Thoracic aorta (tissue), 2 donors: ENCODE data around the gene DNAJB1. TPM values are rescaled to one million over a fixed set of nuclear protein-coding genes. Genes with fewer than 3 reads are reported as not detected.
"Not testable (repeated sequence)": the region's sequence is repeated elsewhere in the genome, so short reads cannot be mapped to it uniquely, and the experiment has no call there.

Experiments used
- ATAC-seq: fragments of 150-250 bp; one replicate; pipeline ENCODE4 v1.8.0; 2017; ENCODE audit warnings: low read depth; ENCODE audit not compliant: insufficient number of reproducible peaks, low FRiP score
- DNase-seq: peaks from one replicate; pipeline ENCODE4 v3.0.0-alpha.2; 2020; ENCODE audit warnings: low spot score
- H3K27ac ChIP-seq, 2 donors: fragments of 200-600 bp; sonication (generic); 1 replicate in 1 of 2; 2 replicates in 1 of 2; pipeline ENCODE4 v1.5.1; 2016; ENCODE audit warnings: mild to moderate bottlenecking in 2 of 2, moderate library complexity in 2 of 2
- H3K27me3 ChIP-seq: fragments of 200-600 bp; sonication (generic); replicated peaks from 2 replicates; pipeline ENCODE4 v1.6.0; 2016; ENCODE audit warnings: mild to moderate bottlenecking; ENCODE audit not compliant: insufficient read depth
- H3K36me3 ChIP-seq: fragments of 200-600 bp; sonication (generic); one replicate; pipeline ENCODE4 v1.5.1; 2016
- H3K4me1 ChIP-seq, 2 donors: fragments of 200-600 bp; sonication (generic); 1 replicate in 1 of 2; 2 replicates in 1 of 2; pipeline versions ENCODE4 v1.5.1 to v1.6.0; 2016; ENCODE audit warnings: low read depth in 2 of 2, mild to moderate bottlenecking in 1 of 2; ENCODE audit not compliant: control insufficient read depth in 1 of 2
- H3K4me3 ChIP-seq: fragments of 200-600 bp; sonication (generic); 2 replicates; pipeline ENCODE4 v1.5.1; 2016; ENCODE audit warnings: mild to moderate bottlenecking
- H3K9me3 ChIP-seq: fragments of 200-600 bp; sonication (generic); 2 replicates; pipeline ENCODE4 v1.5.1; 2016
- CTCF ChIP-seq: fragments of 200-600 bp; sonication (generic); IDR thresholded peaks from one replicate; pipeline ENCODE4 v1.5.1; 2019; ENCODE audit warnings: antibody characterized with exemption
- total RNA-seq, 2 donors: library from RNA; depleted of rRNA; stranded (reverse); fragments of >200 nt; gene quantifications; one replicate each; pipeline versions ENCODE4 v1.1.0 to v1.2.3, GENCODE V29; 2016

Gene DNAJB1
- total RNA-seq: 10 to 100 TPM; 50.1 to 50.6 TPM

GRCh38 chr19:14517840-14518505, at the start of gene DNAJB1:
Gene DNAJB1 (minus strand): TSS chr19:14518397. CDS start chr19:14518349, 48 bp downstream.
- no peak for TF ChIP-seq CTCF
- DNase-seq: no peak

GRCh38 chr19:14567079-14567478, 48.9 kb upstream of the DNAJB1 start:
- ATAC-seq (no peak), DNase-seq (no peak)
- Histone ChIP-seq H3K27me3 (no peaks in the 10 kb centered on the region), H3K36me3 (peaks cover 14% of the 10 kb centered on the region), H3K27ac (no peak overlapping the region), H3K4me1 (peaks cover 10 to 32% of the 10 kb centered on the region in 2 donors), H3K9me3 (no peaks in the 10 kb centered on the region), H3K4me3 (no peak overlapping the region)
- TF ChIP-seq CTCF: no peak

More at GRCh38 chr19:14517840-14518505, at the start of gene DNAJB1:
- Histone ChIP-seq H3K9me3 (no peaks in the 10 kb centered on the region), H3K27ac (peak within 1 kb of the TSS; percentile 93 to 98), H3K27me3 (no peaks in the 10 kb centered on the region), H3K4me1 (peaks cover 29 to 30% of the 10 kb centered on the region in 2 donors), H3K4me3 (peak within 1 kb of the TSS; percentile 82), H3K36me3 (peaks cover 24% of the 10 kb centered on the region)
- ATAC-seq: peak; percentile 82

- Histone ChIP-seq H3K27ac (no peak overlapping the region), H3K4me1 (peaks cover 9 to 35% of the 10 kb centered on the region in 2 donors), H3K27me3 (no peaks in the 10 kb centered on the region), H3K9me3 (no peaks in the 10 kb centered on the region), H3K36me3 (peaks cover 14% of the 10 kb centered on the region), H3K4me3 (no peak overlapping the region)
- no peak for ATAC-seq
- no peak for DNase-seq
- no peak for TF ChIP-seq CTCF
Observed at GRCh38 chr19:14566712-14567077, 48.5 kb upstream of the DNAJB1 start.

GRCh38 chr19:14565765-14566711, 47.8 kb upstream of the DNAJB1 start:
- DNase-seq (no peak), ATAC-seq (no peak)
- Histone ChIP-seq H3K36me3 (peaks cover 14% of the 10 kb centered on the region), H3K27me3 (no peaks in the 10 kb centered on the region), H3K4me3 (no peak overlapping the region), H3K9me3 (no peaks in the 10 kb centered on the region), H3K4me1 (peaks cover 12 to 37% of the 10 kb centered on the region in 2 donors), H3K27ac (no peak overlapping the region)
- TF ChIP-seq CTCF: no peak

GRCh38 chr19:14565298-14565679, 47.1 kb upstream of the DNAJB1 start:
- no peak overlapping the region for H3K4me3 ChIP-seq
- H3K36me3 ChIP-seq: peaks cover 14% of the 10 kb centered on the region
- H3K27me3 ChIP-seq: no peaks in the 10 kb centered on the region
- ATAC-seq (no peak), DNase-seq (no peak)
- no peak for TF ChIP-seq CTCF
- no peak overlapping the region for H3K27ac ChIP-seq
- H3K4me1 ChIP-seq: peaks cover 12 to 37% of the 10 kb centered on the region in 2 donors
- H3K9me3 ChIP-seq: no peaks in the 10 kb centered on the region

GRCh38 chr19:14564652-14565297, 46.6 kb upstream of the DNAJB1 start:
- not testable (repeated sequence) for H3K9me3 ChIP-seq, H3K27me3 ChIP-seq, H3K4me3 ChIP-seq, H3K27ac ChIP-seq, DNase-seq, ATAC-seq
- Histone ChIP-seq H3K36me3 (peaks cover 14% of the 10 kb centered on the region), H3K4me1 (peaks cover 13 to 40% of the 10 kb centered on the region in 2 donors)
